Transverse colon (tissue), 3 donors: ENCODE measurements around the gene RMI2.

Experiments
- EP300 ChIP-seq: sonication (generic); formaldehyde crosslinking; IDR thresholded peaks from one replicate; pipeline ENCODE4 v1.6.1; 2017; ENCODE audit warnings: antibody characterized with exemption, low read depth
- TF ChIP-seq, protein P1 (sequence below), 5 experiments: fragments of 200-600 bp in 3 of 5; fragments of 450-650 bp in 2 of 5; sonication (generic) in 3 of 5; IDR thresholded peaks; 1 replicate in 2 of 5; 2 replicates in 3 of 5; pipeline ENCODE4 v1.5.1; 2016 to 2017; ENCODE audit warnings: antibody characterized with exemption in 5 of 5, inconsistent platforms in 3 of 5, mild to moderate bottlenecking in 2 of 5, moderate library complexity in 1 of 5

DNA sequence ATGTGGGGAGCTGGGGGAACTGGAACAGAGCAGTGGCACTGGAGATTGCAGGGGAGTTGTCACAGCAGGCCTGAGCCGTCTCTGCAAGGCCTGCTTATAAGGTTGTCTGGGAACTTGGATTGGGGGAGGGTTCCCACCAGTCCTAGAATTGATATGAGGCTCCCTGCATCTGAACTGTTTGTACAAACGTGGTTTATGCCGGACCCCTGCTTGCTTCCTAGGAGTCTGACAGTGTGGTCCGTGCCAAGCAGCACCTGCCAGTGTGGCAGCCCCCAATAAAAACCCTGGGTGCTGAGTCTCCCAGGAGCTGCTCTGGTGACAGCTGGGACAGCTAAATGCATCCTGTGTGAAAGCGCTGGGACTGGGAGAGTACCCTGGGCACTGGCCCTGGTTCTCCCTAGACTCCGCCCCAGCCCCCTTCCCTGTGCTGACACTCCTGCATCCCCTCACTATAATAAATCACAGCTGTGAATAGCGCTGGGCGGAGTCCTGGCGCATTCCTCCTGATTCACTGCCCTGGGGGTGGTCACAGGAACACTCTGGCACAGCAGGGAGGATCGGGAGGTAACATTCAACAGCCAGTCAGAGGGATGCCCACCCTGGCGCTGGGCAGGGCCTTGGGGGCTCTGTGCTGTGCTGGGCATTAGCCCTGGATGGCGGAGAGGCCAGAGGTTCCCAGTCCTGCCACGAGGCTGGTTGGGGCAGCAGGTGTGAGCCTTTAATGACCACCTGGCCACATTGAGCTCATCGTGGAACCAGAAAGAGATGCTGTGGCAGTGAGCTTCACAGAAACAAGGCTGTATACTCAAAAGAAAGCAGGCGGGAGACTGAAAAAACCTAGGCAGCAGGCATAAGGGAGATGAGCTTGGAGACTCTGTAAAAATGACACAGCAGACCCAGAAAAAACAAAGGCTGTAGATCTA is 45.6 kb downstream of the RMI2 start:
- TF ChIP-seq, protein P1, sequence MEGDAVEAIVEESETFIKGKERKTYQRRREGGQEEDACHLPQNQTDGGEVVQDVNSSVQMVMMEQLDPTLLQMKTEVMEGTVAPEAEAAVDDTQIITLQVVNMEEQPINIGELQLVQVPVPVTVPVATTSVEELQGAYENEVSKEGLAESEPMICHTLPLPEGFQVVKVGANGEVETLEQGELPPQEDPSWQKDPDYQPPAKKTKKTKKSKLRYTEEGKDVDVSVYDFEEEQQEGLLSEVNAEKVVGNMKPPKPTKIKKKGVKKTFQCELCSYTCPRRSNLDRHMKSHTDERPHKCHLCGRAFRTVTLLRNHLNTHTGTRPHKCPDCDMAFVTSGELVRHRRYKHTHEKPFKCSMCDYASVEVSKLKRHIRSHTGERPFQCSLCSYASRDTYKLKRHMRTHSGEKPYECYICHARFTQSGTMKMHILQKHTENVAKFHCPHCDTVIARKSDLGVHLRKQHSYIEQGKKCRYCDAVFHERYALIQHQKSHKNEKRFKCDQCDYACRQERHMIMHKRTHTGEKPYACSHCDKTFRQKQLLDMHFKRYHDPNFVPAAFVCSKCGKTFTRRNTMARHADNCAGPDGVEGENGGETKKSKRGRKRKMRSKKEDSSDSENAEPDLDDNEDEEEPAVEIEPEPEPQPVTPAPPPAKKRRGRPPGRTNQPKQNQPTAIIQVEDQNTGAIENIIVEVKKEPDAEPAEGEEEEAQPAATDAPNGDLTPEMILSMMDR (IDR thresholded peaks at IDR 0.05), result no peak
- TF ChIP-seq EP300, result no peak
